Measurements from ENCODE around the gene A2M. TPM values are rescaled to one million over a fixed set of nuclear protein-coding genes. Genes with fewer than 3 reads are reported as not detected.
A peak's percentile ranks its signal among the peaks of the same experiment; 100 is the strongest.
"Not testable (repeated sequence)": the region's sequence is repeated elsewhere in the genome, so short reads cannot be mapped to it uniquely, and the experiment has no call there.

The A2M gene
- total RNA-seq: 569 TPM
- long read RNA-seq, full-length matches to known transcripts: 273 of 590 reads
- long read RNA-seq, partial matches to known transcripts: 297 of 590 reads
- long read RNA-seq, other reads (novel, unspliced or antisense): 20 of 590 reads

DNA sequence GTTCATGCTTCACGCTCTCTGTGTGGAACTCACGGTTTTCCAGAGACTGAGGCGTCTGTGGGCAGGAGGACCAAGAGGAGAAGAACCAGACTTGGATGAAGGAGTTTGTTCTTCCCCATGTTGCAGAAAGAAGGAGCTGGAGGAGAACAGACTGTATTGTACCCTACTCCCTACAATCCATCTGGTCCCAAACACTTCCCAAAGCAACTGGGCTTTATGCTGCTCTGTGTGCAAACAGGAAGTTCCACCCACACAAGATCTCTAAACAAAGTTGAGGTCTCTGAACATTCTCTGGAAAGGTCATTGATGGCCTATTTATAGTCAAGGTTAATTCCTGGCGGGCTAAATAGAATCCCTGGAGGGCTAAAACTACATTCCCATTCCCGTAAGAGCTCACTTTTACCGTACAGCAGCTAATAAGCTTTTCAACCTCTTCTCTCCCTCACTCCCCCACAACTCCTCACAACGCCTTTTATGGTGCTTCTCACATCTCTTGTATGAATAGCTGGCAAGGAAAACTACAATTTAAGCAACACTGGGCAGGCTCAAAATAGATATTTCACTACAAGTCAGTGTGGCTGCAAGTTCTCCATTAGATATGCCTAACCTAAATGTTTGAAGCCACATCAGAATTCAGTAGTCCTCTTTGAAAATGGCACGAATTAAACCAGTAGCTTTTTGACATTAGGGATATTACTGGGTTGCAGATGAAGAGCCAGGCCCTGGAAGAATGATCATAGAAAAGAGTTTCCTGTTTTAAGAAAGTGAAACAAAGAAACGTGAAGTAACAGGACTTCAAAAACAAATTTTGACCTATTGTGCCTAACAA is at the start of gene A2M:
Gene A2M, minus strand, starts transcription at position 189 of the 829 bp plus-strand sequence. Its CDS starts 70 bp downstream, at position 119.
- intact Hi-C loops (cut with micrococcal nuclease): no loop called here
- peak; percentile 92 for ATAC-seq
- DNase-seq: no peak

- DNase-seq: no peak
- intact Hi-C loops (cut with micrococcal nuclease): loop anchor here (5.0 kb wide), 1 partner anchor 41 kb away; no protein-coding TSS in a partner anchor
Observed at GRCh38 chr12:9163392-9163791, 47.7 kb upstream of the A2M start.

GRCh38 chr12:9156119-9156518 is 40.4 kb upstream of the A2M start:
- no peak for ATAC-seq
- intact Hi-C loops (cut with micrococcal nuclease): no loop called here
- DNase-seq: no peak

More at GRCh38 chr12:9163392-9163791, 47.7 kb upstream of the A2M start:
- peak; percentile 77 for ATAC-seq

DNA sequence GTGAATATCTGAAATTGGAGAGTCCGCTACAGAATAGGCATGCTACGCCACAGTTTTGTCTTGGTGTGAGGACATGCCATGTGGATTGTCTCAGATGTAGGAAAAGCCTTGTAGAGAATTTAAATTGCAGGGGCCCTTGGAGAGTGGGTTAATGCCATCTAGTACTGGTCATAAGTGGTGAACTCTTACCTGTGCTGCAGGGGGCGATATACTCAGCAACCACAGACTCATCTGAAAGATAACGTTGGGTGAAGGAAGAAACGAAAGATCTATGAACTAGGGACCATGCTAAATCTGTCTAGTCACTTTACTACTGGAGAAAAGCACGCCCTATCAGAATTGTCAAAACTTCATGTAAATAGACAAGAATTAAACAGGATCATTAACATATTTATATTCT is 33.7 kb upstream of the A2M start:
- ATAC-seq (no peak), DNase-seq (no peak)
- intact Hi-C loops (cut with micrococcal nuclease): no loop called here

DNA sequence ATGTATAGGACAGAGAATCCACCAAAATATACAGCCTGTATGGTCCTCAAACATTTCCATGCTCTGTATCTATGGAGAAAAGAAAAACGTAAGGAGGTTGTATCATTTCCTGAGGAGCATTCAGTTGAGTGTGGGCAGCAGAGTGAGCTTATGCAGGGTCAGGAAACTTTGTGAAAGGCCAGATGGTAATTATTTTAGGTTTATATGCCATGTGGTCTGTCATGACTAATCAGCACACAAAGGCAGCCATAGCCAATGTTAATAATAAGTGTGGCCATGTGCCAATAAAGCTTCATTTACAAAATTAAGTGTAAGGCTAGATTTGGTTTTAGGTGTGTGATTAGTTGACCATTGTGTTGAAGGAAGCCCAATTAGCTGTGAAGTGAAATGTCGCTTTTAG is 33.2 kb upstream of the A2M start:
- ATAC-seq: no peak
- DNase-seq: no peak
- intact Hi-C loops (cut with micrococcal nuclease): no loop called here

DNA sequence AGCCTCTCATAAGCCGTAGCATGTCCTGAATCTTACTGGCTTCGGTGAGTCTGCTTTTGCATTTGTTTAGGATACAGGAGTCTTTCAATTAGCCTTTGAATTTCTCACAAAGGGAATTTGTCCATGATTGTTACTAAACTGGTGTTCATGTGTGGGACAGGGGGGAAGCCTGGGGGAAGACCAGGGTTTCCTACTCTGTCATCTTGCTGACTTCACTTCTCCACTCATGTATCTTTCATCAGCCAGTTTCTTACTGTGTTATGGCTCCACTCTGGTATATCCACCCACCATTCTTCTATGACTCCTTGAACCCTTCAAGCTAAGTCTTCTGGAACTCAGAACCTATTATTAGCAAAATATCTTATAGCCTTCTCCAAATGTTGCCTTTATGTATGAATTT is 31.7 kb upstream of the A2M start:
- no peak for DNase-seq
- no peak for ATAC-seq
- intact Hi-C loops (cut with micrococcal nuclease): no loop called here

DNA sequence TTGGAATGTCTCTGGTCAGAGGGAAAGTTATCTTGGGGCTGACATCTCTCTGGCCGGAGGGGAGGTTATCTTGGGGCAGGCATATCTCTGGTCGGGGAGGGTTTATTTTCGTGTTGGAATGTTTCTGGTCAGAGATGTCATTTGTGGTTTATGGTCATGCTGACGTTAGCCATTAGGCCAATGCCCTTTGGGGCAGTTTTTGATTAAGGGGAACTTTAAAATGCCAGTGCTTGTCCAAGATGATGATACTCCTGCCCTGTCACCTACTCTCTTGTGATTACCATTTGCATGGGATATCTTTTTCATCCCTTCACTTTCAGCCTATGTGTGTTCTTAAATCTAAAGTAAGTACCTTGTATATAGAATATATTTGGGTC is 29.0 kb upstream of the A2M start:
- intact Hi-C loops (cut with micrococcal nuclease): no loop called here
- ATAC-seq (no peak), DNase-seq (no peak)

GRCh38 chr12:9143929-9144729 is 28.4 kb upstream of the A2M start:
- no peak for DNase-seq
- ATAC-seq: no peak
- intact Hi-C loops (cut with micrococcal nuclease): no loop called here

GRCh38 chr12:9143137-9143536 is 27.4 kb upstream of the A2M start:
- intact Hi-C loops (cut with micrococcal nuclease): no loop called here
- DNase-seq: no peak
- no peak for ATAC-seq

DNA sequence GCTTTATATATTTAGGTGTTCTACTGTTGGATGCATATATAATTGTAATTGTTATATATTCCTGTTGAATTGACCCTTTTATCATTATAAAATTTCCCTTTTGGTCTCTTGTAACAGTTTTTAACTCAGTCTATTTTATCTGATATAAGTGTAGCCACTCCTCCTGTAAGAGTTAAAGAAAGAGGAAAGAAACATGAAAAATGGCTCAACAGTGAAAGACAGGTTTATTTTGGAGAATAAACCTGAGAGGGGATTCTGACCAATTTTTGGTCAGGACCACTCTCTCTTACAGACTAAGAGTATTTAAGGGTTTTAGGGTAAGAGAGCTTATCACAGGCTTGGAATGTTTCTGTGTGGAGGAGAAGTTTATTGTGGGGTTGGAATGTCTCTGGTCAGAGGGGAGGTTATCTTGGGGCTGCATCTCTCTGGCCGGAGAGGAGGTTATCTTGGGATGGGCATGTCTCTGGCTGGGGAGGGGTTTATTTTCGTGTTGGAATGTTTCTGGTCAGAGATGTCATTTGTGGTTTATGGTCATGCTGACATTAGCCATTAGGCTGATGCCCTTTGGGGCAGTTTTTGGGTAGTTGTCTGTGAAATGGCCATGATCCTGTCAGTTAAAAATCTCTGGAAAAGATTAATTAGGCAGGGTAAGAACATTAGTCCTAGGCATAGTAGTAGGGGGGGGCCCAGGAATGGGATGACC is 24.0 kb upstream of the A2M start:
- DNase-seq; ATAC-seq; intact Hi-C loops (cut with micrococcal nuclease): not testable (repeated sequence)

DNA sequence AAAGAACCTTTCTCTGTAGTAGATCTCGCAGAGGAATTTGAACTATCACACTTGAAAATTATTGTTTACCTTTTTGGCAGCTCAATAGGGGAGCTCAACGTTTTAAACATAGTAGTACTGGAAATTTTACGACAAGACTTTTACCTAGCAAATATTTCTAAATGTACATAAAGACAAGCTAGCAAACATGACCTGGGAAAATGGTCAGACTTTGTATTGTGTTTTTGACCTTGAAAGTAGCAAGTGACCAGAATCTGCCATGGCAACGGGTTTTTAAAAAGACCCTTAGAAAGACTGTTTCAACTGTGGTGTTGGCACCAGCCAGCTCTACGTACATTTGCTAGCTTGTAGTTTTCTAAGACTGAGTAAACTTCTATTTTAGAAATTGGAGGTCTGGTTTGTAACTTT is 20.2 kb upstream of the A2M start:
- ATAC-seq (no peak), DNase-seq (no peak)
- intact Hi-C loops (cut with micrococcal nuclease): no loop called here

DNA sequence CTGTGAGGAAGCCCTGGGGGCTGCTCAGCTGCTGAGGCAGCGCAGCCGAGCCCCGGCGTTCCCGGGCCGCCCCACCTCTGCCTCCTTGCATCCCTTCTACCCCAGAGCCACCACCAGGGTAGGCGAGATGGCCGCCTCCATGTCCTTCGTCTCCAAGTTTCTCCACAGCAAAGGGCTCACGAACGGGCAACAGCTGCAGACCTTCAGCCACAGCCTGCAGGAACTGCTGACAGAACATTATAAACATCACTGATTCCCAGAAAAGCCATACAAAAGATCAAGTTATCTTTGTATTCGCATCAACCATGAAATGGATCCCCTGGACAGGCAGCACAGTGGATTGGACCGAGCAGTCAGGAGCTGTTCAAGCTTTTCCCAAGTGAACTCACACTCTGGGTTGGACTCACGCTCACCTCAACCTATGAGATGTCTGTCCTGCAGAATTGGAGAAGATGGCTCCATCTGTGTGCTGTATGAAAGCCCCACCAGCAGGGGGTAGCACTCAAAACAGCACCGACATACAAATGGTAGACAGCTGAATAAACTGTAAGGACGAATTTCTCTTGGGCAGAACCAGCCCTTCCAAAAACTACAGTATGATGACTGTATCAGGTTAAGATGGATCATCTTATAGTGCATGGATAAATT is 19.4 kb upstream of the A2M start:
- DNase-seq (no peak), ATAC-seq (peak; percentile 14)
- intact Hi-C loops (cut with micrococcal nuclease): no loop called here

GRCh38 chr12:9133216-9133916 is 17.6 kb upstream of the A2M start:
- intact Hi-C loops (cut with micrococcal nuclease): no loop called here
- ATAC-seq: no peak

DNA sequence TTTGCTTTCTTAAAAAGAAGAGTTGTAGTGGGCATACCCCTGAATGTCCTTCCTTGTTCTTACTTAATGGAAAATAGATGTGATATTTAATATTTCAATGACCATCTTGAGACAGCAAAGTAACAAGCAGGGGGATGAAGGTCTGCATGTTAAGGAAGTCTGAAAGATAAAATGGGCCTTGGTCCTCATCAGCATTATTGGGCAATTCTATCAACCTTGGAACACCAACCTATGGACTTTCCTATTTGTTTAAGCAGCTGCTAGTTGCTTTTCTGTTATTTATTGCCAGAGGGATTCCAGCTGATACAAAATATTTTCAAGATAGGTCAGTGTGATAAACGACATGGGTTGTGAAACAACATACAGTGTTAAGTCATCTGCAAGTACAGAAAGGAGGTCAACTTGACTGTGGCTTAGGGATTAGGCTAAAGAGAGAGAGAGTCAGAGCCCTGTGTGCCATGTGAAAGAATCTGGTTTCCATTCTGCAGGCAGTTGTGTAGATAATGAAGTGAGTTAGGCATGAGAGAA is 16.4 kb upstream of the A2M start:
- intact Hi-C loops (cut with micrococcal nuclease): no loop called here
- ATAC-seq (no peak), DNase-seq (no peak)

More at GRCh38 chr12:9133216-9133916, 17.6 kb upstream of the A2M start:
- DNase-seq: no peak

- DNase-seq (no peak), ATAC-seq (no peak)
- intact Hi-C loops (cut with micrococcal nuclease): no loop called here
Observed at GRCh38 chr12:9130244-9130643, 14.5 kb upstream of the A2M start.

- intact Hi-C loops (cut with micrococcal nuclease): no loop called here
- DNase-seq (no peak), ATAC-seq (no peak)
Observed at GRCh38 chr12:9127936-9128663, 12.4 kb upstream of the A2M start.

DNA sequence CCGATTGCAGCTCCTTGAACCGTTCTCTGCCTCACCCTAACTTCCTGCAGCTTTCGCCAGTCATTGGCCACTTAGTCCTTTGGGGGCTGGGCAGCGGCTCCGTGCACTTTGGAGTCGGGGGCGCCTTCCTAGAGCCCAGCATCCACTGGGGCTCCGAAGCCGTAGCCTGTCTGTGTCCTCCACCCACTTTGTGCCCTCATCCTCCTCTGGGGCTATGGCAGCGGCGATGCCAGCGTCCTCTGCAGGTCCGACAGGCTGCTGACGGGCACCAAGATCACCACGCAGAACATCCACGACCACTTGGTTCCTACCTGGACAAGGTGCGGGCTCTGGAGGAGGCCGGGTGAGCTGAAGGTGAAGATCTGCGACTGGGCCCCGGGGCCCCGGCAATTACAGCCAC is 11.8 kb upstream of the A2M start:
- intact Hi-C loops (cut with micrococcal nuclease): no loop called here
- ATAC-seq: no peak

More for the DNA sequence above, 11.8 kb upstream of the A2M start:
- DNase-seq: no peak

All from left ventricle myocardium superior (tissue), 1 donor.